Smooth muscle cell (in vitro differentiated cells): Measurements from ENCODE around the gene IRF2BPL. TPM values are rescaled to one million over a fixed set of nuclear protein-coding genes. Genes with fewer than 3 reads are reported as not detected.

Experiments used
- DNase-seq: peaks from one replicate; lab custom pipeline; 2025; ENCODE audit not compliant: unreplicated experiment; lab: John Stamatoyannopoulos, UW
- H2AFZ ChIP-seq: fragments of 200-600 bp; sonication (generic); 2 replicates; pipeline ENCODE4 v1.6.0; 2016; ENCODE audit warnings: antibody characterized with exemption, low read depth, mild to moderate bottlenecking
- H3F3A ChIP-seq: fragments of 200-600 bp; sonication (generic); 2 replicates; pipeline ENCODE4 v1.6.0; 2017; ENCODE audit warnings: antibody characterized with exemption, low read depth
- H3K27ac ChIP-seq: fragments of 200-600 bp; sonication (generic); 2 replicates; pipeline ENCODE4 v1.5.1; 2016; ENCODE audit warnings: low read depth, mild to moderate bottlenecking
- H3K27me3 ChIP-seq: fragments of 200-600 bp; sonication (generic); 2 replicates; pipeline ENCODE4 v1.6.1; 2016; ENCODE audit warnings: low read depth, mild to moderate bottlenecking
- H3K36me3 ChIP-seq: fragments of 200-600 bp; sonication (generic); 2 replicates; pipeline ENCODE4 v1.5.1; 2016; ENCODE audit warnings: low read depth
- H3K4me1 ChIP-seq: fragments of 200-600 bp; sonication (generic); 2 replicates; pipeline ENCODE4 v1.5.1; 2016; ENCODE audit warnings: low read depth
- H3K4me2 ChIP-seq: fragments of 200-600 bp; sonication (generic); 2 replicates; pipeline ENCODE4 v1.6.0; 2016; ENCODE audit warnings: mild to moderate bottlenecking
- H3K4me3 ChIP-seq: fragments of 200-600 bp; sonication (generic); 2 replicates; pipeline ENCODE4 v1.5.1; 2016; ENCODE audit warnings: mild to moderate bottlenecking
- H3K79me2 ChIP-seq: fragments of 200-600 bp; sonication (generic); 2 replicates; pipeline ENCODE4 v1.6.0; 2016; ENCODE audit warnings: low read depth, mild to moderate bottlenecking
- H3K9ac ChIP-seq: fragments of 200-600 bp; sonication (generic); 2 replicates; pipeline ENCODE4 v1.6.0; 2016; ENCODE audit warnings: low read depth
- H3K9me3 ChIP-seq: fragments of 200-600 bp; sonication (generic); replicated peaks from 2 replicates; pipeline ENCODE4 v1.5.1; 2016; ENCODE audit warnings: low read depth
- H4K20me1 ChIP-seq: fragments of 200-600 bp; sonication (generic); 2 replicates; pipeline ENCODE4 v1.6.0; 2016; ENCODE audit warnings: low read depth
- WGBS: methylation state at CpG from one replicate; pipeline ENCODE4 v1.1.7; 2016; ENCODE audit warnings: low lambda C conversion rate; 5-methylcytosine and 5-hydroxymethylcytosine counted together
- polyA plus RNA-seq: library from polyadenylated mRNA; unstranded; fragments of >200 nt; fragmentation: Nextera tagmentation; extraction: Ambion mirVana; gene quantifications from 2 replicates; pipeline ENCODE4 v1.2.1, GENCODE V29; 2016
- total RNA-seq: library from RNA; depleted of rRNA; stranded (reverse); fragments of >200 nt; gene quantifications from 2 replicates; pipeline ENCODE4 v1.2.3, GENCODE V29; 2014
- TF ChIP-seq, protein P1 (sequence below): fragments of 200-600 bp; sonication (generic); IDR thresholded peaks from 2 replicates; pipeline ENCODE4 v1.5.1; 2017; ENCODE audit warnings: borderline replicate concordance, mild to moderate bottlenecking, antibody characterized with exemption; ENCODE audit not compliant: insufficient read depth, poor library complexity, severe bottlenecking

IRF2BPL gene
- total and polyA plus RNA-seq, 2 experiments from 2014 or later: 33.9 to 66.3 TPM

DNA sequence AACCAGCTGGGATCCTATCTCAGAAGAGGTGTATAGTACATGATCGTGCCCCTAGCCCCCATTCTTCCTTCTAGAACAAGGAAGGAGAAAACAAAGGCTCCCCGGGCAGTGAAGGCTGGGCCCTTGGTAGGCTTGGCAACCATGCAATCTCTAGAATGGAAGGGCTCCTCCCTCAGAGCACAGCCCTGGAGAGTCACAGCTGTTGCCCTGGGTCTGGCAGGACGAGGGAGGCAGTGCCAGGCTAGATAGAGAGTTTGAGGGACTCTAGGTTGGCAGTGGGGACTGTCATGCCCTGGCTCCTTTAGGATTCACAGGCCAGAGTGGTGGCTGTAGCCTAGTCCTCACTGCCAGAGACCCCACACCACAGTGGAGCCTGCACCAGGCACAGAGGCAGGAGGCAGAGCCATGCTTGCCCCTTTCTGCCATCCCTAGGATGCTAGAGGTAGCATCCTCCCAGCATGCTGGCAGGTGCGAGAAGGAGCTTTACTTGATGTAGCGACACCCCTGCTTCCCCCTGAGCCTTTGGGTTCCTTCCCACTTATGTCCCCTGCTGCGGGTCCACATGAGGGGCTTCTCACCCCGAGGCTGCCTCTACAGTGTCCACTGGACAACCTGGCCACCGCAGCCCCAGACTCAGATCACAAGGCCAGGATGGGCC is 36.1 kb upstream of the IRF2BPL start:
- no peak overlapping the region for H3K9ac ChIP-seq
- no peak for DNase-seq
- no peaks in the 10 kb centered on the region for H3F3A ChIP-seq
- no peak overlapping the region for H3K4me2 ChIP-seq
- H4K20me1 ChIP-seq: no peaks in the 10 kb centered on the region
- no peak overlapping the region for H2AFZ ChIP-seq
- H3K4me3 ChIP-seq: no peak overlapping the region
- H3K36me3 ChIP-seq: no peaks in the 10 kb centered on the region
- TF ChIP-seq, protein P1, sequence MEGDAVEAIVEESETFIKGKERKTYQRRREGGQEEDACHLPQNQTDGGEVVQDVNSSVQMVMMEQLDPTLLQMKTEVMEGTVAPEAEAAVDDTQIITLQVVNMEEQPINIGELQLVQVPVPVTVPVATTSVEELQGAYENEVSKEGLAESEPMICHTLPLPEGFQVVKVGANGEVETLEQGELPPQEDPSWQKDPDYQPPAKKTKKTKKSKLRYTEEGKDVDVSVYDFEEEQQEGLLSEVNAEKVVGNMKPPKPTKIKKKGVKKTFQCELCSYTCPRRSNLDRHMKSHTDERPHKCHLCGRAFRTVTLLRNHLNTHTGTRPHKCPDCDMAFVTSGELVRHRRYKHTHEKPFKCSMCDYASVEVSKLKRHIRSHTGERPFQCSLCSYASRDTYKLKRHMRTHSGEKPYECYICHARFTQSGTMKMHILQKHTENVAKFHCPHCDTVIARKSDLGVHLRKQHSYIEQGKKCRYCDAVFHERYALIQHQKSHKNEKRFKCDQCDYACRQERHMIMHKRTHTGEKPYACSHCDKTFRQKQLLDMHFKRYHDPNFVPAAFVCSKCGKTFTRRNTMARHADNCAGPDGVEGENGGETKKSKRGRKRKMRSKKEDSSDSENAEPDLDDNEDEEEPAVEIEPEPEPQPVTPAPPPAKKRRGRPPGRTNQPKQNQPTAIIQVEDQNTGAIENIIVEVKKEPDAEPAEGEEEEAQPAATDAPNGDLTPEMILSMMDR: no peak
- no peak overlapping the region for H3K27ac ChIP-seq
- H3K9me3 ChIP-seq: no peaks in the 10 kb centered on the region
- no peaks in the 10 kb centered on the region for H3K27me3 ChIP-seq
- 95% methylated on average over 8 of the region's 8 CpGs for WGBS
- H3K79me2 ChIP-seq: no peaks in the 10 kb centered on the region
- no peaks in the 10 kb centered on the region for H3K4me1 ChIP-seq

DNA sequence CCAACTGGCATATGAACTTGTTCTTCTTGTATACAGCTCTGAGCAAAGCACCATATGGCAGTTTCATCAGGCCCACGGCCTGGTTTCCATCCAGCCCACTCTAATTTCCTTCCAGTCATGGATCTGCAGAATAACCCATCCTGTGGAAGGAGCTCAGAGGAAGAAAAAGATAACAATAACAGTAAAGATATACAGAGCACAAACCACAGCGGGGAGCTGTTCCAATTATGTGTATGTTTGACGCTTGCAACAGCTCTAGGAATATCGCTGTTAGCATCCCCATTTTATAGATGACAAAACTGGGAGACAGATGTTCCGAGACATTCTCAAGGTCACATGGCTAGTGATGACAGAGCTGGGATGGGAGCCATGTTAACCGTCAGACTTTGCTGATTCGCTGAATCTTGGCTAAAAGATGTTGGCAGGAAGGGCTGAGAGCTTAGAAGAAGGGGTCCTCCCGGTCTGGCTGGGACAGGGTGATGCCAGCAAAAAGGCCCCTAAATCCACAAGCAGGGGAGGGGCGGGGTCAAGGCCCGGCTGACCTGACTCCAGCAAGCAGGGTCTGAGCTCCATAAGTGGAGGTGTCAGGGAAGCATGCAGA is 35.2 kb upstream of the IRF2BPL start:
- no peak for DNase-seq
- H3K27ac ChIP-seq: no peak overlapping the region

DNA sequence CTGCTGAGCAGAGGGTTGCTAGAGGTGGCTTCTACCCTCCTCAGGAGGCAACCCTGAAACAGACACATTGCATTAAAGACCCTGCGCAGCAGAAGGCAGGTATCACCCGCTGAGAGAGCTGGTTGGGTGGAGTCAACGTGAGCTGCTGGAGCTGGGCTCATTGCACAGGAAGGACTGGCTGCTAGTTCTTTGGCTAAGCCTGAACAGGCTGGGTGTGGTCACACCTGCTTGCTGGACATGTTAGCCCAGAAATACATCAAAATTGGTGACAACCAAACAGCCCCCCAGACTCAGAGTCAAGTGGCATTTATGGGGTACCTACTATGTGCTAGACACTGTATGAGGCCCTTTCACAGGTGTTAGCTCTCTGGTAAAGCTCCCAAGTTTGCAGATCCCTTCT is 33.8 kb upstream of the IRF2BPL start:
- Histone ChIP-seq H2AFZ (no peak overlapping the region), H3K9me3 (no peaks in the 10 kb centered on the region), H3K79me2 (no peaks in the 10 kb centered on the region), H3K36me3 (no peaks in the 10 kb centered on the region), H3K4me2 (no peak overlapping the region), H3K4me3 (no peak overlapping the region), H3F3A (no peaks in the 10 kb centered on the region), H4K20me1 (no peaks in the 10 kb centered on the region), H3K9ac (no peak overlapping the region), H3K27ac (no peak overlapping the region), H3K27me3 (no peaks in the 10 kb centered on the region), H3K4me1 (no peaks in the 10 kb centered on the region)
- TF ChIP-seq, protein P1: no peak
- WGBS: 93% methylated on average over 3 of the region's 3 CpGs
- no peak for DNase-seq

More for the DNA sequence above, 35.2 kb upstream of the IRF2BPL start:
- H3K27me3 ChIP-seq: no peaks in the 10 kb centered on the region
- H3F3A ChIP-seq: no peaks in the 10 kb centered on the region
- H3K36me3 ChIP-seq: no peaks in the 10 kb centered on the region
- no peak overlapping the region for H3K4me2 ChIP-seq
- H3K79me2 ChIP-seq: no peaks in the 10 kb centered on the region
- no peak overlapping the region for H3K9ac ChIP-seq
- no peak overlapping the region for H3K4me3 ChIP-seq
- H2AFZ ChIP-seq: peak overlapping the region; percentile 45
- no peaks in the 10 kb centered on the region for H3K4me1 ChIP-seq
- WGBS: 56% methylated on average over 10 of the region's 10 CpGs
- no peaks in the 10 kb centered on the region for H3K9me3 ChIP-seq
- H4K20me1 ChIP-seq: no peaks in the 10 kb centered on the region
- TF ChIP-seq, protein P1: no peak
